NOMO-1 treated with DMSO at 0.1 percent for 48 hours (cell line): ENCODE data around the gene FGF9.

Source experiments
- DNase-seq: peaks from one replicate; lab custom pipeline; 2025; ENCODE audit not compliant: unreplicated experiment; lab: John Stamatoyannopoulos, UW

Gene FGF9

DNA sequence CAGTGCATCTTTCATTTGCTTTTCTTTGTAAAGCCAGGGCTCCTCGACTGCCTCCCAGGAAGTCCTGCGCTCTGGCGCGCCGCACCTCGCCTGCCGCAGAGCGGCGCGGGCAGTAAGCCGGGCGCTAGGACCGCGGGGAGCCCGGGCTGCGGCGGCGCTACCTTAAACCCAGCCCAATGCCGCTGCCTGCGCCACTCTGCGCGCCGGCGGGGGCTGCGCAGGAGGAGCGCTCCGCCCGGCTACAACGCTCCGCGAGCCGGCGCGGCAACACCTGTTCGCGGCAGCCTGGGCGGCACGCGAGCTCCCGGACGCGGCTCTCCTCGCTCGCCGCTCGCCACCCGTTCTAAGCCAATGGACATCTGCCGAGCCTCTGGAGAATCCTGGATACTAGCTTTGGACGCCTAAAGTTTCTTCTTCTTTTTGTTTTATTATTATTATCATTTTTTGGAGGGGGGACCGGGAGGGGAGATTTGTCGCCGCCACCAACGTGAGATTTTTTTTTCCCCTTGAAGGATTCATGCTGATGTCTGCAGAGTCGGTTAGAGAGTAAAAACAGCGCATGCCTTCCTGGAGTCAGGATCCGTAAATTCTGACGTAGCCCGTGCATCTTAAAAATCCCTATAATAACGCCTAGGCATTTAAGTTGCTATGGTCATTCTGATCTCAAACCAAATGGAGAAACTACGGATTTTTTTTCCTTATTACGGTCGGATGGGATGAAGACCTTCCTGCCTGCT is at the start of gene FGF9:
TSS of gene FGF9 (plus strand) at position 191 of the 737 bp plus-strand sequence. CDS start 840 bp downstream, outside the sequence.
- peak; percentile 69 for DNase-seq

DNA sequence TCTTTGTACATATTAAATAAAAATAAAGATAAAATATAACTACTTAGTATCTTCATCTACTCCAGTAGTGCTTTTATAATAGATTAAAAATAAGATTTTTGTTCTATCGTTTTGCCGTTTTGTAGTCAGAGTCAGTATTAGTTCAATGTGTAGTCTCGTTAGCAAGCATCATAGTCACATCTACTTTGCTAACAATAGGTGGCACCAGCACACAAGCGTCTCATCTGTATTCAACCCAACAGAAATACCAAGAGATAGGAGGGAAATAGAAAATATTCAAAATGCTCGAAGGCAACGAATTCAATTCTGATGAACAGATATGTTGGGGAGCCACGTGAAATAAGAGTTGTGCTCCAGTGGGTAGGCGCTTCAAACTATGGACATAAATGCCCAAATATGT is 45.5 kb upstream of the FGF9 start:
- DNase-seq = peak; percentile 79

DNA sequence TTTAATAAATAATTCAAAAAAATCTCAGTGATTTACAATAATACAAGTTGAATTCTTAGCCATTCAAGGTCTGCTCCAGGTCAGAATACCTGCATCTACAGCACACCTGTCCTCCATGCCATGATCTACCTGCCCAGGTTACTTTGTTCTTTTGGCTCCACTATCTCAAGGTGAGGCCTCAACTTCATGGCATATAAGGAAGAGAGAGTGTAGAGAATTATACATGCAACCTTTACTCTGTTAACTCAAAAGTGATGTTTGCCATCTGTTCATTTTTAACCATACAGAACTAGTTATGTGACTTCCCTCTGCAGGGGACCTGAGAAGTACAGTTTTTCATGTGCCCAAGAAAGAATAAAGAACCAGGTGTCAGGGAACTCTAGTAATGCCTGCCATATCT is 38.7 kb upstream of the FGF9 start:
- DNase-seq = no peak

DNA sequence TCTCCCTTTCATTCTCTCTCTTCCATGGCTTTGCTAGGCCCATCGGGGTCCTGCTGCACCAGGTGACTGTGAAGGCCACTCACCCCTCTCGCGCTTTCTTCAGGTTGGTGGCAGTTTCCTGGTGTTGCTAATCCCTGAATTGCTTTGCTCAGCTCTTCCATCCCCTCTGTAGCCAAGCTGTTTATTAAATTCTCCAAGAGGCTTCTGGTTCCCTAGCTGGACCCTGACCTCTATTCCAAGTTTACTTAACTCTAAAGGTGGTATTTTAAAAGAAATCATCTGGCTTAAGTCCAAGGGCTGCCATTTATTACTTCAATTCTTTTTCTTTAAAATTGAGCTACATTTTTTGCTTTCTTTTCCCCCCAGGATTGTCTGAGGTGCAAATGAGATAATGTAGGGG is 34.2 kb upstream of the FGF9 start:
- no peak for DNase-seq

DNA sequence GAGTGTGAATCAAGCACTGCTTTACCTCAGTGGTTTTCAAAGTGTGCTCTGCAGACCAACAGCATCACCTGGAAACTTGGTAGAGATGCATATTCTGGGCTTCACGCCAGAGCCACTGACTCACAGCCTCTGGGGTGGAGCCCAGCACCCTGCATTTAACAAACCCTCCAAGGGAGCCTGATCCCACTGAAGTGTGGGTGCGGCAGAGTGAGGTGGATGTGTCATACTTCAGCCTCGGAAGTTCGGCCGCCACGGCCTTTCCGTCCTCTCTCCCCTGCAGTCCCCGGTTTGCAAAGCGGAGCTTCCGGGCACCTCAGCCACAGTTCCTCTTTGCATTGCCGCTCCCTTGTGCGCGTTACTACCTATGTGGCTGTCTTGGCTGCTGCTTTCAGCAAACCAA is 33.6 kb upstream of the FGF9 start:
- DNase-seq = peak; percentile 87

DNA sequence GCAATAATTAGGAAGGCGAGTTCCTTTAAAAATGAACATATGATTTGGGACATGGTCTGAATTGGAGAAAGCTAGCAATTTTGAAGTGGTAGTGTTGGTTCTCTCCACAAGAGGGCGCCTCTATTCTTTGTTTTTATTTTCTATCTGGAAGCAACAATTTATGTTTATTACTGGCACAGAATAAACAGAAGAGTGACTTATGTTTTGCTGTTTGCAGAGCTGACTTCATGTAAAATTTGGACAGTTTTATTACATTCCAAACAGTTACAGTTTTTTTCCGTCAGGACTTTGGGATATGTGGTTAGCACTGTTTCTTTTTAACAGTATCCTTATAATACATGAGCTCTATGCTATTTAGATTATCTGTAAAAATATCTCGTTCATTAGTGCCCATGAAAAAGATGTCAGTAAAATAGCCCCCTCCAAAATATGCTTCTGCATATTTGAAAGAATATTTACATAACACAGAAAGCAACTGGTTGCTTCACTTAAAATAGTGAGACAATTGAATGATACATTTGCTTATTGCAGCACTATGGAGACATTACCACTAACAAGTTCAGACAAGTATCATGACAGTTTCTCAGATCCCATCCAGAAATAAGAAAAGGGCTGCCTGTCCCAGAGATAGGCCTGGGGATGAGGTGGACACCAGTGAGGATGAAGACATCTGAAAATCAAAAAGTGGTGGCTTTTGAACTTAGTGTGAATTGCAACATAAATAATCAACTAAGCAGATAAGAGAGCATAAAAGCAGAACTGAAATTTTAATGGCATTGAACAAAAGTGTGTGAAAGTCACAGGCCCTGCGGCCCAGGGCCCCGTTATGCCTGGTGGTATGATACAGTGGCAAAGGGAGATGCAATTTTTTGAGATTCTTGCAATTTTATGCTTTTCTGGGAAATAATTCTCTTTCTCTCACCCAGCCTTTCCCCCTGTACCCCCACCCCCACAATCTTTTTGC is 32.3 kb upstream of the FGF9 start:
- peak; percentile 81 for DNase-seq

DNA sequence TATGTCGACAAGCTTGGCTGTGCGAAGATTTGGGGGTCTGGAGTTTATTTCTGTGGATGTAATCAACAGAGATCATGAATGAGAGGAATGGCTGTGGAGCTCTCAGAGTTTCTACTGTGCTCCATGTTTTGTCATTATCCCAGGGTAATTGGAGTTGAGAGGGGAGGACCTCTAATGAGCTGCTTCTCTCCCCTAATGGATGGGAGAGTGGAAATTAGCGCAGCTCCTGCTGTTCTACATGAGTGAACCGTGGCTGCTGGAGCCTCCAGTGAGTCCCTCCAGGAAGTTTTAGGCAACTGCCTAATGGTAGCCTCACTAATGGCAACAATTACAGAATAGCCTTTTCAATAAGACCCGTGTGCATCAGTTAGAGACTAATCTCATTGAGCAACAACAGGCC is 31.3 kb upstream of the FGF9 start:
- no peak for DNase-seq

DNA sequence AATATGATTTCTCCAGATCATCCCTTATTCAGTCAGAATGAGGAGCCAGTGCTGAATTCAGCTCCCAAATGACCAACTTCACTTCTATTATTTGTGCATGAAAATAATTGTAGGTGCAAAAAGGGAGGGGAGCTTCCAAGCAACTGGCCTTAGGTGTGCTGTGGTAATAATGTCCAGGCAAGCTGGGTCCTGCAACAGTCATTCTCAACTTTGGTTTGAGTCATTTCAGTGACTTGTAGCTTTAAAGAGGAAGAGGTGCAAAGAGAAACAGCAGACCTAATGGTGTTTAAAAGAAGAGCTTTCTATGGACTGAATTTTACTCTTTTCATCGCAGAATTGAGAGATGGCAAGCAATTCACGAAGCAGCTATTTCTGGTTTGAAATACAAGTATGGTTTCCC is 29.2 kb upstream of the FGF9 start:
- peak; percentile 38 for DNase-seq

DNA sequence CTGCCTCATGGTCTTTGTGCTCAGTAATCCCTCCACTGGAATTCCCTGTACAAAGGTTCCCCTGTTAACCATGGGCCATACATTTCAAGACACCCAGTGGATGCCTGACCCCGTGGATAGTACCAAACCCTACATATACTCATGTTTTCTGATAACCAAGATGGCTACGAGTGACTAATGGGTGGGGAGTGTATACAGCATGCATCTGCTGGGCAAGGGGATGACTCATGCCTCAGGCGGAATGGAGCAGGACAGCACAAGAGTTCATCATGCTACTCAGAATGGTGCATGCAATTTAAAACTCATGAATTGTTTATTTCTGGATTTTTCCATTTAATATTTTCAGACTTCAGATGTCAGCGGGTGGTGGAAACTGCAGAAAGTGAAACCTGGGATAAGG is 13.3 kb upstream of the FGF9 start:
- DNase-seq = no peak

DNA sequence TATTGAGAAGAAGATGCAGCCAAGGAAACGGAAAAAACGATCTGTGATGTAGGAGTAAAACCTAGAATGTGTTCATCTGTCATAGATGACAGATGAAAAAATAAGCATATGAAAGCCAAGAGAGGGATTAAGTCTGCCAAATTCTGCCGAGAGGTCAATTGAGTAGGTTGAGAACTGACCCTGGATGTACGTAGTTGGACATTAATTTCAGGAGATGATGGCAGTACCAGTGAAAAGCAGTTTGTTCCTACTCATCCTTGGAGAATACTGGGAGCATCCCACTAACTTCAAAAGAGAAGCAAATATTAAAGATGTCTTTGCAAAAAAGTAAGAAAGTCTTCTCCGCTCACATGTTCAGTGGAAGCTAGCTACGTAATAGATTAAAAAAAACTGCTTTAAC is 11.8 kb upstream of the FGF9 start:
- DNase-seq = no peak

DNA sequence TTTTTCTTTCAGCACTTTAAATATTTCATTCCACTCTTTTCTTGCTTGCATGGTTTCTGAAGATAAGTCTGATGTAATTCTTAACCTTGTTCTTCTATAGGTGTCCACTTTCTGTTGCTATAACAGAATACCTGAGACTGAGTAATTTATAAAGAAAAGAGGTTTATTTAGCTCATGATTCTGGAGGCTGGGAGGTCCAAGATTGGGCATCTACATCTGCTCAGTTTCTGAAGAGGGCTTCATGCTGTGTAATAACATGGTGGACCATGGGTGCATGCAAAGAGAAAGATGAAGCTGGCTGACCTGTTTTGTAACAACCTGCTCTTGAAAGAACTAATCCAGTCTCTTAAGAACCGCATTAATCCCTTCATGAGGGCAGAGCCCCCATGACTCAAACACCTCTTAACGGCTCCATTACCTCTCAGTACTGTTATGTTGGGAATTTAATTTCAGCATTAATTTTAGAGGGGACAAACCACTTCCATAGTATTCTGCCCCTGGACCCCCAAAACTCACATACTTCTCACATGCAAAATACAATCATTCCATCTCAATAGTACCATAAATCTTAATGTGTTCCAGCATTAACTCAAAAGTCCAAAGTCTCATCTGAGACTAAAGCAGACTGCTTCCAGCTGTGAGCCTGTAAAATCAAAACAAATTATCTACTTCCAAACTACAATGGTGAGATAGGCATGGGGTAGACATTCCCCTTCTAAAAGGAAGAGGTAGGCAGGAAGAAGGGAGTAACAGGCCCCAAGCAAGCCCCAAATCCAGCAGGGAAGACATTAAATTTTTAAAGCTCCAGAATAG is 9.6 kb upstream of the FGF9 start:
- DNase-seq = no peak

DNA sequence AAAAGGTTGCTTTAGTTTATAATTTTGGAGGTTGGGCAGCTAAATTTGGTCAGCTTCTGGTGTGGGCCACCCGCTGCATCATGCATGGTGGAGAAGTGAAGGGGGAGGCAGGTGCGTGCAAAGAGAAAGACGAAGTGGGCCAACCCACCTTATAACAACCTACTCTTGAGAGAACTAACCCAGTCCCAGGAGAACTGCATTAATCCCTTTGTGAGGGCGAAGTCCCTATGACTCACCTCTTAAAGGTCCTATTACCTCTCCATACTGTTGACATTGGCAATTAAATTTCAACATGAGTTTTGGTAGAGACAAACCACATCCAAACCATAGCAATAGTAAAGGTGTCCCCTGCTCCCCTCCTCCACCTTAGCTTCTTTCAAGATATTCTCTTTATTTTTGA is 7.7 kb upstream of the FGF9 start:
- no peak for DNase-seq

DNA sequence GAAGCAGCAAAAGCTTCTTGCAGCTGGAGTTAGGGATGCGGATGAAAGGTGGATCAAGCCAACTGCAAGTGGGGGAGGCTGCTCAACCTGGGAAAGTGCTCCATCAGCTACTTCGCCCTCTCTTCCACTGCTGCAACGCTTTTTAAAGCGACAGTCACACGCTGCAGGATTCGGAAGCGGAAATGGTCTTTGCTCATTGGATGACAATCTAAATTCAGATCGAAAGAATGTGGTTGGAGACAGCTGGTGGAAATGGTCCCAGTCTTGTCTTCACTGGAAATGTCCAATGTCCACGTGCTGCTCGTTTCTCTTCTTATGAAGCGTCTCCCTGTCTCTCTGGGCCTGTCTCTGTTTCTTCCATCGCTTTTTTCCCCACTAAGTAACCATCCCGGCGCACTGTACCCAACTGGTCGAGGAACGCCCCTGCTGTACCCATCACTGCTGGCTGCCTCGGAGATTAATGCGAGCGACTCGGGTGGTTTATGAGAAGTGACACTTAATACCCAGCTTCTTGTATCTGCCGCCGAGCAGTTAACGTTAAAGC is 2.1 kb upstream of the FGF9 start:
- no peak for DNase-seq

DNA sequence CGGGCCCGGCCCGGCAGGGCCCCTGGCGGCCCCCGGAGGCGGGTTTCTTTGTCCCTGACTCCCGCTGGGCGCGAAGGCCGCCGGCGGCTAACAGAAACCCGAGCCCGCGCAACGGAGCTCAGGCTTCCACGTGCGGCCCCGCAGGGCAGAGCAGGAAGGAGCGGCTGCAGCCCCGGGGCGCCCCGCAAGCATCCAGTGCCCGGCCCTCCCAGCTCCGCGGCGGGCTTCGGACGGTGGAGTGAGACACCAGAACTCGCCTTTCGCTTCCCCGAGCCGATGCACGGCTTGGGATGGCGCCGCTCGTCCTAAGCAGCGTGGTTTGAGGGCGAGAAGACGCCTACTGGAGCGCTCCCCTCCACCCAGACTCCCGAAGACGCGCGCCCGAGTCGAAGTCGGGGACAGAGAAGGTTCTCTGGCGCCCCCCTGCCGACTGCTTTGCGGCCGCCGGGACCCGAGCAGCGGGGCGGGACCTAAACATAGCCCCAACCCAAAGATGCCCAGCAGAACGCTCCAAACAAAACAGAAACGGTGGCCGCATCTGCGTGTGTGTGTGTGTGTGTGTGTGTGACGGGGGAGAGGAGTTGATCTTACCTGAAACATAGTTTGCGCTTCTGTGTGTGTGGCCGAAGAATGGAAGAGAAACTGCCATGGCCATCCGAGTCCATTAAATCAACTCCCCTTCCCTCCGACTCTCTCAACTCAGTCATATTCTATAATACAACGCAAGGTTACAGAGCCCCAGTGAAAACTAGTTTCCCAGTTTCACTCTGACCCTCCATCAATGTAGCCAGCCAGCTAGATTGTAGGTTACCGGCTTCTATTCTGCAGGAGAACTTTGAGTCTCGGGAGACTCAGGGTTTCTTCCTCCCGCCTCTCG is 629 bp upstream of the FGF9 start:
- DNase-seq = peak; percentile 62

DNA sequence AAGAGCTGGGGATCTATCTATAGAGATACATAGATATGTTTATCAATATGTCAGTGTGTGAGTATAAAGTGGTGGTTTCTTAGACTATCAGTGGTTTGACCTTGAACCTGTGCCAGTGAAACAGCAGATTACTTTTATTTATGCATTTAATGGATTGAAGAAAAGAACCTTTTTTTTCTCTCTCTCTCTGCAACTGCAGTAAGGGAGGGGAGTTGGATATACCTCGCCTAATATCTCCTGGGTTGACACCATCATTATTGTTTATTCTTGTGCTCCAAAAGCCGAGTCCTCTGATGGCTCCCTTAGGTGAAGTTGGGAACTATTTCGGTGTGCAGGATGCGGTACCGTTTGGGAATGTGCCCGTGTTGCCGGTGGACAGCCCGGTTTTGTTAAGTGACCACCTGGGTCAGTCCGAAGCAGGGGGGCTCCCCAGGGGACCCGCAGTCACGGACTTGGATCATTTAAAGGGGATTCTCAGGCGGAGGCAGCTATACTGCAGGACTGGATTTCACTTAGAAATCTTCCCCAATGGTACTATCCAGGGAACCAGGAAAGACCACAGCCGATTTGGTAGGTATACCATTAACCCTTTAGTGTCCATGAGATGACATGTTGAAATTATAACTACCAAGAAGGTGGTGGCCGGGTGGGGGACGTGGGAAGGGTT is 880 bp downstream of the FGF9 start:
- DNase-seq = no peak

DNA sequence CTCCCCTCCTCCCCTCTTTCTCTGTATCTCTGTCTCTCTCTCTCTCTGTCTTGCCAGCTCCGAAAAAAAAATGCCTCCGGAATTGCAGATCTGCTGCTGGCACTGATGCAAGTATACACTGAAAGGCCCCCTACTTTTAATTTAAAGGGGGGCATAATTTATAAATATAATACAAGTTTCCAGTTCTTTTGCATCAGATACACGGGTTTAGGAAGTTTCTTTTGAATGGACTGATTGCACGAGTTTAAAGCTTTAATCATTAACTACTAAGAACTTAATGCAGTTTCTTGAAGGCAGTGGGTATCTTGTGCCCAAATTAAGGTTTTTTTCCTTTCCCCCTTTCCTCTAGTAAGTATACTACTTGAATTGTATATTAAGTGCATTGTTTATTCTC is 1.4 kb downstream of the FGF9 start:
- DNase-seq = no peak

DNA sequence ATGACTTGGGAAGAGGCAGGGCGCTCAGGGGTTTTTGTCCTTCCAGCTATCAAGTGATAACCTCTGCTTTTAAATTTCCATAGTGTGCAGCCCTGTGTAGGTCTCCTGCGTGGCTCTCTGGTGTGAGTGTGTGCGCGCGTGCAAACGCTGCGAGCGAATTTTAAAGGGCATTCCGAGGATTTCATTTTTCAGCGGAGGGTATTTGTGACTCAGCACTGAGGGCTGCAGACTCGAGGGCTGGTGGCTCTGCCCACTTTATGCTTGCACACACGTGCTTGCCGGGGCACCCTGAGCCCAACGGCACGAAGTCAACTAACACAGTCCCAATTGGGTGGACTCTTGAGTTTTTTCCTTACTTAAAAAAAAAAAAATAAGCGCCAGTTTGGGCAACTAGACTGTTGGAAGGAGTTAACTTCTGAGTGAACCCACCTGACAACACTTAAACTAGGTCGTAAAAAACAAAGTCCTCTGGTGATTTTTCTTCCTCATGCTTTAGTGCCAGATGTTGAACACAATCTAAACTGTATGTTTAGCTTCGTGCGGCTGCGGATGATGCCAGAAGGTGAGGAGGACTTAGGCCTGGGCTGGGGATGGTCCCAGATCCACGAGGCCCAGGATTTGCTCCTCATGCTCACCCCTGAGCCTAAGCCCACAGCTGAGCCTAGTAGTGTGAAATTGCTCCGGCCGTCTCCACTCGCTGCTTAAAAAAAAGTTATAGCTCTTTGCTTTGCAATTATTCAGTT is 2.1 kb downstream of the FGF9 start:
- DNase-seq = no peak

DNA sequence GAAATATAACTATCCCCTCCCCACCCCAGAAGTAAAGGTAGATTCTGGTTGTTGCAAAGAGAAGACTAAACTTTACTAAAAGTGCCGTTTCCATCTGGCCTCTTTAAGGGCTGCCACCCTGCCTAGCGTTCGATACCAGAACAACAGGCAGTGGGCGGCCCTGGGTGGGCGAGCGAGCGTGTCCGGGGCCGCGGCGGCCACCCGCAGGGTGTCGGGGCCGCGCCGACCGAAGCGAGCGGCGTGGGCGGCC is 2.6 kb downstream of the FGF9 start:
- DNase-seq = no peak

DNA sequence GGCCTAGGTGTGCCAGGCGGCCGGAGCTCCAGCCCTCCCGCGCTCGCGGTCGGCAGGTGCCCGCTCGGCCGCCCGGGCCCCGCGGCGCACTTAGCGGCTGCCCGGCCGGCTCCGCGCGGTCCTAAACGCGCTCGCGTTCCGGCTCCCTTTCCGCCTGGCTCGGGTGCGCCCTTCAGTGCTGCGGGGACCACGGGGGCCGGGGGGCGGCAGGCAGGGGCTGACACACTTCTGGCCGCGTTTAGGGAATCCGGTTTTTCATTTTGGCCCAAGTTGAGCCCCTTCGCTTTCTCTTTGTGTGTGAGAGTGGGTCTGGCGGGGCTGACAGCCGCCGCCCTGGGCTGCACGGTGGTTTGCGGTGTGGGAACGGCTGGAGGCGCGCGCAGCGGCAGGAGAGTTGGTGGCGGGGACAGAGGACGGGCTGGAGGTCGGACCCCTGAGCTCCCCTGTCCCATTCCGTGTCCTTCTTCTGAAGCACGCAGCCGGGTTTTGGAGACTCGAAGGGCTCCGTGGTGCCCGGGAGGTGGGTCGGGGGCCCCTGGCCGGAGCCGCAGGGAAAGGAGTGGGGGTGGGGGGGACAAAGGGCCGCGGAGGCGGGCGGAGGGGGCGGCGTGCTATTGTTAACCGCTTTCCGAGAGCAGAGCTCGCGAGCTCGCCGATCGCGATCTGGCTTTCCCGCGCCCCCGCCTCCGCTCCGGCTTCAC is 3.1 kb downstream of the FGF9 start:
- peak; percentile 43 for DNase-seq
